ENCODE results near the gene RASGEF1C.

RASGEF1C gene

DNA sequence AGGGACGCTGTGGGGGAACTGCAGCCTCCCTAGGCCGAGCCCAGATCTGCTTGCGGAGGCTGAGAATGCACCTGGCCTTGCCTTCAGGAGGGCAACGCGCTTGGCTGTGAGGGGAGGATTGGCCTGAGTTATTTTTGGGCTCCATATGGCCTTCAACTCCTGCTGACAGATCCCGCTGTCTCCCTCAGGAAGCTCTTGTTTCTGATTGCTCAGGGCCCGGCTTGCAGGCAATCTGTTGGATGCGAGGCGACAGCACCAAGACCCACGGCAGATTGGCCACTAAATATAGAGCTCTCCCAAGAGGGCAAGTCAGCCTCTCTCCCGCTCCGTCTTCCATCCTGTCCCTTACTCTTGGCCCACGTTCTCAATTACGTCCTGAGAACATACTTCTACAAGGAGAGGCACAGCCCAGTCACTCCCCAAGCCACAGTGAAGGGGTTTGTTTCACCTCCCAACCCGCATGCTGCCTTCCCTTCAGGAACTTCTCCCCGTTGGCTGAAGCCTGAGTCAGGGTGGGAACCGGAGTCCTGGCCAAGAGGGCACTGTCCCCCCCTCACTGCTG is 53.6 kb downstream of the RASGEF1C start:
- TF ChIP-seq, protein P1, sequence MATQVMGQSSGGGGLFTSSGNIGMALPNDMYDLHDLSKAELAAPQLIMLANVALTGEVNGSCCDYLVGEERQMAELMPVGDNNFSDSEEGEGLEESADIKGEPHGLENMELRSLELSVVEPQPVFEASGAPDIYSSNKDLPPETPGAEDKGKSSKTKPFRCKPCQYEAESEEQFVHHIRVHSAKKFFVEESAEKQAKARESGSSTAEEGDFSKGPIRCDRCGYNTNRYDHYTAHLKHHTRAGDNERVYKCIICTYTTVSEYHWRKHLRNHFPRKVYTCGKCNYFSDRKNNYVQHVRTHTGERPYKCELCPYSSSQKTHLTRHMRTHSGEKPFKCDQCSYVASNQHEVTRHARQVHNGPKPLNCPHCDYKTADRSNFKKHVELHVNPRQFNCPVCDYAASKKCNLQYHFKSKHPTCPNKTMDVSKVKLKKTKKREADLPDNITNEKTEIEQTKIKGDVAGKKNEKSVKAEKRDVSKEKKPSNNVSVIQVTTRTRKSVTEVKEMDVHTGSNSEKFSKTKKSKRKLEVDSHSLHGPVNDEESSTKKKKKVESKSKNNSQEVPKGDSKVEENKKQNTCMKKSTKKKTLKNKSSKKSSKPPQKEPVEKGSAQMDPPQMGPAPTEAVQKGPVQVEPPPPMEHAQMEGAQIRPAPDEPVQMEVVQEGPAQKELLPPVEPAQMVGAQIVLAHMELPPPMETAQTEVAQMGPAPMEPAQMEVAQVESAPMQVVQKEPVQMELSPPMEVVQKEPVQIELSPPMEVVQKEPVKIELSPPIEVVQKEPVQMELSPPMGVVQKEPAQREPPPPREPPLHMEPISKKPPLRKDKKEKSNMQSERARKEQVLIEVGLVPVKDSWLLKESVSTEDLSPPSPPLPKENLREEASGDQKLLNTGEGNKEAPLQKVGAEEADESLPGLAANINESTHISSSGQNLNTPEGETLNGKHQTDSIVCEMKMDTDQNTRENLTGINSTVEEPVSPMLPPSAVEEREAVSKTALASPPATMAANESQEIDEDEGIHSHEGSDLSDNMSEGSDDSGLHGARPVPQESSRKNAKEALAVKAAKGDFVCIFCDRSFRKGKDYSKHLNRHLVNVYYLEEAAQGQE (IDR thresholded peaks at IDR 0.05; ENCODE audit: insufficient read depth in 1 of 2, low read depth in 2 of 2, low read length in 2 of 2): no peak
- TF ChIP-seq POLR2AphosphoS5 (IDR thresholded peaks at IDR 0.05; ENCODE audit: low read depth, low read length): no peak
- TF ChIP-seq SIN3A (IDR thresholded peaks at IDR 0.05; ENCODE audit: borderline replicate concordance, insufficient read depth, low read length): no peak
- no peak for TF ChIP-seq FOXP2 (optimal IDR thresholded peaks at IDR 0.05; ENCODE audit: borderline replicate concordance, extremely low read depth, extremely low read length, insufficient read depth)

DNA sequence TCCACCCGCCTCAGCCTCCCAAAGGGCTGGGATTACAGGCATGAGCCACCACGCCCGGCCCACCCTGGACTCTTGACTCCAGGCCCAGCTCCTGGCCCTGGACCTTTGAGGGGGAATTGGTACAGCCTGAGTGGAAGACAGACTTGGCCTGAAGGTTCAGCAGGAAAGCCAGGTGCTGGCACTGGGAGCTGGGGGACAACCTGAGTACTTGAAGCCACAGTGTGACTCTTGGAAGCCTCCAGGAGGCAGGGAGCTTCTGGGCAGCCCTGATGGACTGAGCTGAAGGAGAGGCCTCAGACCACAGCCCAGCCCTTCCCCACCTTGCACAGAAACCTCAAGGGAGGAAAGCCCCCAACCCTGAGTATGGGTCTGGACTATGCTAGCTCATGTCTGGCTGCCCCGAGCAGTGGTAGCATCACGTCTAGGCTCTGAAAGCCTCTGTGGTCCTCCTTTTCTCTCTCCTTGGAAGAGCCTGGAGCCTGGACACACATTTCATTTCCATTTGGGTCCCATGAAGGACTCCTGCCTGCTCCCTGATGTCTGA is 54.1 kb downstream of the RASGEF1C start:
- TF ChIP-seq SIN3A (IDR thresholded peaks at IDR 0.05; ENCODE audit: borderline replicate concordance, insufficient read depth, low read length): no peak
- TF ChIP-seq POLR2AphosphoS5 (IDR thresholded peaks at IDR 0.05; ENCODE audit: low read depth, low read length): no peak
- TF ChIP-seq TAF1 (IDR thresholded peaks at IDR 0.05; ENCODE audit: borderline replicate concordance, insufficient read depth, low read length): no peak
- TF ChIP-seq, protein P1 (IDR thresholded peaks at IDR 0.05; ENCODE audit: insufficient read depth in 1 of 2, low read depth in 2 of 2, low read length in 2 of 2): no peak
- TF ChIP-seq FOXP2 (optimal IDR thresholded peaks at IDR 0.05; ENCODE audit: borderline replicate concordance, extremely low read depth, extremely low read length, insufficient read depth): no peak

DNA sequence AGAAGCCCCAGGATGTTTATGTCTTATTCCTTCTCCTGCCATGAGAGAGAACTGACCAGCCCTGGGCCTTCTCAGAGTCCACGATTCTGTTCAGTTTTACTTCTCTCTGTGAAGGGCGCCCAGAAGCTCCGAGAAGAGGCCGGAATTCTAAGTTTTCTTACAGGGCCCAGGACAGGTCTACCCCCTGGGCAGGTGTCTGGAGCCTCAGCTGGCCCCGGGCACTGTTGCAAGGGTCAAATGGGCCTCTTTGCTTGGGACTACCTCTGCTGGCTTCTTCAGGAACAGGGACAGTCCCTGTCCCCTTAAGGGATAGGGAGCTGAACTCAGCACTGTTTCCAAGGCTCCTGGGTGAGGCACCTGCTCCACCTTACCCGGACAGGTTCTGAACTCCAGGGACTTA is 55.0 kb downstream of the RASGEF1C start:
- TF ChIP-seq FOXP2 (optimal IDR thresholded peaks at IDR 0.05; ENCODE audit: borderline replicate concordance, extremely low read depth, extremely low read length, insufficient read depth) (no peak), POLR2AphosphoS5 (IDR thresholded peaks at IDR 0.05; ENCODE audit: low read depth, low read length) (no peak)
- TF ChIP-seq, protein P1 (IDR thresholded peaks at IDR 0.05; ENCODE audit: insufficient read depth in 1 of 2, low read depth in 2 of 2, low read length in 2 of 2): no peak

DNA sequence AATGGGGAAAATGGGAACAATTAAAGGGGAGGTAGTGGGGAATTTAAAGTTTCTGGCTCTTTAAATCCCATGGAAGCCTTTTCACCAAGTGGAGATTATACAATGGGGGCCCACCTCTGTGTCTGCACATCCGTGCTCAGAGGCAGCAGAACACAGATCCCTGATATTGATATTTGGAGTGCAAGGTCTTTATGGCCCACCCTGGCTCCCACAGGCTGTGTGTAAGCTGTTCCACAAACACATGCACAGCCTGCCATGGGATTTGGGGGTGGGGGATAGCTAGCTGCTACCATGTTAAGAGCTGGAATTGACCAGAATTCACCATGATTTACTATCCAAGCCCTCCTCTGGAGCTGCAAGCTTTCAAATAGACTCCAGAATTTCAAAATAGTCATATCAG is 55.9 kb downstream of the RASGEF1C start:
- no peak for TF ChIP-seq FOXP2 (optimal IDR thresholded peaks at IDR 0.05; ENCODE audit: borderline replicate concordance, extremely low read depth, extremely low read length, insufficient read depth)
- TF ChIP-seq SIN3A (IDR thresholded peaks at IDR 0.05; ENCODE audit: borderline replicate concordance, insufficient read depth, low read length): no peak
- TF ChIP-seq POLR2AphosphoS5 (IDR thresholded peaks at IDR 0.05; ENCODE audit: low read depth, low read length): no peak
- TF ChIP-seq TAF1 (IDR thresholded peaks at IDR 0.05; ENCODE audit: borderline replicate concordance, insufficient read depth, low read length): no peak
- TF ChIP-seq, protein P1 (IDR thresholded peaks at IDR 0.05; ENCODE audit: insufficient read depth in 1 of 2, low read depth in 2 of 2, low read length in 2 of 2): no peak

All from PFSK-1 (cell line).